MM.1S (cell line): Measurements from ENCODE around the gene SORL1.

Experiments
- CTCF ChIP-seq: fragments of 300-600 bp; sonication (generic); IDR thresholded peaks from 2 replicates; pipeline ENCODE4 v1.5.1; 2016; ENCODE audit warnings: antibody characterized with exemption, low read length, mixed read lengths
- EZH2 ChIP-seq: fragments of 300-600 bp; sonication (generic); optimal IDR thresholded peaks from 2 replicates; pipeline ENCODE3; 2017; ENCODE audit warnings: low read depth, mild to moderate bottlenecking, antibody characterized with exemption, low read length, mixed read lengths
- EZH2phosphoT487 ChIP-seq: fragments of 300-600 bp; sonication (generic); IDR thresholded peaks from 2 replicates; pipeline ENCODE4 v1.6.1; 2018; ENCODE audit warnings: antibody characterized with exemption, low read length

- TF ChIP-seq CTCF (no peak), EZH2 (no peak), EZH2phosphoT487 (no peak)
Observed at GRCh38 chr11:121478226-121478894, 26.2 kb downstream of the SORL1 start.
